Stimulated activated CD8-positive, alpha-beta memory T cell treated with anti-CD3 and anti-CD28 coated beads, Interleukin-7, amount 100 ng/mL, for 4 hours (primary cell): Measurements from ENCODE around the gene VSTM4.

Source experiments
- DNase-seq, 2 donors: peaks; one replicate each; pipeline ENCODE4 v3.0.0-alpha.2; 2020; ENCODE audit warnings: low read depth in 2 of 2

Gene VSTM4

DNA sequence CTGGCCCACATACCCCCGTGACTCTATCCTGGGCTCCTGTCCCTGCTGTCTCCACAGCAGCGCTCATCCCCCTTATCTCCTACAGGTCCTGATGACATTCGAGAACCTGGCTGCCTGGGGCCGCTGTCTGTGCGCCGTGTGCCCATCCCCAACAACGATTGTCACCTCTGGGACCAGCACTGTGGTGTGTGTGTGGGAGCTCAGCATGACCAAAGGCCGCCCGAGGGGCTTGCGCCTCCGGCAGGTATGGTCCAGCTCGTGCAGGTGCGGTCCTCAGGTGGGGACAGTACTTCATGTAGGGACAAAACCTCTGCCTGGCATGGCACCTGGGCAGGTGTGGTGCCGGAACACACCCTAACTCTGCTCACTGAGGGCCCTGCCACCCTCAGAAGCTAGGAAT, 145.3 kb downstream of the VSTM4 start:
- DNase-seq, result no peak

DNA sequence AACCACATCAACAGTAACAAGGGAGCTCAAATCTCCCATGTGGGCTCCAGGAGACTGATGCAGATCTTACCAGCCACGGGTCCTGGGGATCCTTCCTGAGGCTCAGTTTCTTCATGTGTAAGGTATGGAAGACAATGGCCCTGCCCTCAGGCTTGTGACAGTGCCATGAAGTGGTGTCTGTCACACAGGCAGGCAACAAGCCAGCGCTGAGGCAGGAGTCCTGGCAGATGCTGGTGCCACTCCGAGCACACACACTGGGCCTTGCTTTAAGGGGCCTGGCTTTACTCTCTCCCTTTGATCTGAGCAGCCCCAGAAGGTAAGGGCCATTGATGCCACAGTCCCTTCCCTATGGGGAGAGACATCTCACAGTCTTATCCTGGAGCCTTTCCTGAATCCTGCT, 147.3 kb downstream of the VSTM4 start:
- no peak for DNase-seq

DNA sequence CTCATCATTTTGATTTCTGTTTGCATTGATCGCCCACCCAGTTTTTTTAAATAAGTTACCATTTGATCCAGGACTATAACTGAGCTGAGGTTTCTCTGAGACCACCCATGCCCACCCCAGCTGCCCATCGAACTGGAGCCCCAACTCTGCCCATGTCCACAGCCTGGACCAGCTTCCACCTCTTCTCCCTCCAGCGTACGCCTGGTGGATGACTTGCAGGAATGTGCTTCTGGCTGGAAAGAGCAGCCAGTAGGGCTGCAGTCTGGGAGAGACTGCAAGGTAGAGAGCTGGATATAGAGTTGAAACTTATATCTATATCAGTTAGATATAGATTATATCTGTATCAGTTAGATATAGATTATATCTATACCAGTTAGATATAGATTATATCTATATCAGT, 149.9 kb downstream of the VSTM4 start:
- DNase-seq, result no peak
